Cardiac muscle cell (in vitro differentiated cells and primary cell): ENCODE data around the gene GPR22. TPM values are rescaled to one million over a fixed set of nuclear protein-coding genes. Genes with fewer than 3 reads are reported as not detected.

Experiments used
- DNase-seq, 2 donors: peaks; one replicate each; pipeline versions ENCODE4 v3.0.0 to v3.0.0-alpha.2; 2010 to 2017; ENCODE audit warnings: low read depth in 1 of 2, low spot score in 1 of 2
- H3K27ac ChIP-seq: fragments of 200-600 bp; sonication (generic); 2 replicates; pipeline ENCODE4 v1.5.1; 2016
- H3K27me3 ChIP-seq: fragments of 200-600 bp; sonication (generic); 2 replicates; pipeline ENCODE4 v1.6.0; 2016; ENCODE audit warnings: control low read depth
- H3K36me3 ChIP-seq: fragments of 200-600 bp; sonication (generic); 2 replicates; pipeline ENCODE4 v1.5.1; 2016; ENCODE audit warnings: control low read depth
- H3K4me1 ChIP-seq: fragments of 200-600 bp; sonication (generic); 2 replicates; pipeline ENCODE4 v1.8.1; 2017; ENCODE audit warnings: low read depth, mild to moderate bottlenecking, mixed run types
- H3K4me3 ChIP-seq: fragments of 200-600 bp; sonication (generic); 2 replicates; pipeline ENCODE4 v1.5.1; 2016; ENCODE audit warnings: mild to moderate bottlenecking
- H3K9me3 ChIP-seq: fragments of 200-600 bp; sonication (generic); 2 replicates; pipeline ENCODE4 v1.5.1; 2017; ENCODE audit warnings: low read depth, mild to moderate bottlenecking, control low read depth
- polyA plus RNA-seq: library from polyadenylated mRNA; unstranded; fragments of >200 nt; fragmentation: Nextera tagmentation; extraction: Ambion mirVana; gene quantifications from 2 replicates; pipeline ENCODE4 v1.2.1, GENCODE V29; 2016
- total RNA-seq: library from RNA; depleted of rRNA; stranded (reverse); fragments of >200 nt; gene quantifications from 2 replicates; pipeline ENCODE4 v1.2.3, GENCODE V29; 2016
- TF ChIP-seq, protein P1 (sequence below): IDR thresholded peaks from 2 replicates; pipeline ENCODE4 v1.5.1; 2012; ENCODE audit warnings: low read depth, mild to moderate bottlenecking, low read length

Gene GPR22, protein sequence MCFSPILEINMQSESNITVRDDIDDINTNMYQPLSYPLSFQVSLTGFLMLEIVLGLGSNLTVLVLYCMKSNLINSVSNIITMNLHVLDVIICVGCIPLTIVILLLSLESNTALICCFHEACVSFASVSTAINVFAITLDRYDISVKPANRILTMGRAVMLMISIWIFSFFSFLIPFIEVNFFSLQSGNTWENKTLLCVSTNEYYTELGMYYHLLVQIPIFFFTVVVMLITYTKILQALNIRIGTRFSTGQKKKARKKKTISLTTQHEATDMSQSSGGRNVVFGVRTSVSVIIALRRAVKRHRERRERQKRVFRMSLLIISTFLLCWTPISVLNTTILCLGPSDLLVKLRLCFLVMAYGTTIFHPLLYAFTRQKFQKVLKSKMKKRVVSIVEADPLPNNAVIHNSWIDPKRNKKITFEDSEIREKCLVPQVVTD
- total RNA-seq (0.81 and 1.0 TPM in 2 replicates), polyA plus RNA-seq (0.84 and 1.7 TPM in 2 replicates)

DNA sequence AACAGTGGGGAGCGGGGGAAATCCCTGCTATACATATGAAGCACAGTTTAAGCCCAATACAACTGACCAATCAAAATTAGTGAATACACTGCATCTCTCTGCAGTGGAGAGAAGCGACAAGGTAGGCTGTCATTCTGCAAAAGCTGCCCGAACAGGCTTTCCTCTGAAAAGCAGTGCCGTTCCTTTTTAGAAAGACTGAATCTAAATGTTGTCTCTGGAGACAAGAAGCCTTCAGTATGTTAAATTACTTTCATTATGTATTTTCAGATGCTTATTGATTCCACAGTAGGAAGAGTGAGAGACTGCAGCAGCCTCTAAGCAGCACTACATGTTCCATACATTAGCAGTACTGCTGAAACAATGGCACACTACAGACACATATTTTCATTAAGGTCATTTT lies at the start of gene GPR22:
GPR22 (plus strand) TSS at position 129 of the 400 bp plus-strand sequence. CDS start 4,004 bp downstream, outside the sequence.
- Histone ChIP-seq H3K4me1 (peaks cover 4% of the 10 kb centered on the region), H3K9me3 (no peaks in the 10 kb centered on the region), H3K27ac (no peak within 1 kb of the TSS), H3K4me3 (no peak within 1 kb of the TSS), H3K36me3 (no peaks in the 10 kb centered on the region), H3K27me3 (no peaks in the 10 kb centered on the region)
- no peak for DNase-seq
- TF ChIP-seq, protein P1, sequence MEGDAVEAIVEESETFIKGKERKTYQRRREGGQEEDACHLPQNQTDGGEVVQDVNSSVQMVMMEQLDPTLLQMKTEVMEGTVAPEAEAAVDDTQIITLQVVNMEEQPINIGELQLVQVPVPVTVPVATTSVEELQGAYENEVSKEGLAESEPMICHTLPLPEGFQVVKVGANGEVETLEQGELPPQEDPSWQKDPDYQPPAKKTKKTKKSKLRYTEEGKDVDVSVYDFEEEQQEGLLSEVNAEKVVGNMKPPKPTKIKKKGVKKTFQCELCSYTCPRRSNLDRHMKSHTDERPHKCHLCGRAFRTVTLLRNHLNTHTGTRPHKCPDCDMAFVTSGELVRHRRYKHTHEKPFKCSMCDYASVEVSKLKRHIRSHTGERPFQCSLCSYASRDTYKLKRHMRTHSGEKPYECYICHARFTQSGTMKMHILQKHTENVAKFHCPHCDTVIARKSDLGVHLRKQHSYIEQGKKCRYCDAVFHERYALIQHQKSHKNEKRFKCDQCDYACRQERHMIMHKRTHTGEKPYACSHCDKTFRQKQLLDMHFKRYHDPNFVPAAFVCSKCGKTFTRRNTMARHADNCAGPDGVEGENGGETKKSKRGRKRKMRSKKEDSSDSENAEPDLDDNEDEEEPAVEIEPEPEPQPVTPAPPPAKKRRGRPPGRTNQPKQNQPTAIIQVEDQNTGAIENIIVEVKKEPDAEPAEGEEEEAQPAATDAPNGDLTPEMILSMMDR: no peak

DNA sequence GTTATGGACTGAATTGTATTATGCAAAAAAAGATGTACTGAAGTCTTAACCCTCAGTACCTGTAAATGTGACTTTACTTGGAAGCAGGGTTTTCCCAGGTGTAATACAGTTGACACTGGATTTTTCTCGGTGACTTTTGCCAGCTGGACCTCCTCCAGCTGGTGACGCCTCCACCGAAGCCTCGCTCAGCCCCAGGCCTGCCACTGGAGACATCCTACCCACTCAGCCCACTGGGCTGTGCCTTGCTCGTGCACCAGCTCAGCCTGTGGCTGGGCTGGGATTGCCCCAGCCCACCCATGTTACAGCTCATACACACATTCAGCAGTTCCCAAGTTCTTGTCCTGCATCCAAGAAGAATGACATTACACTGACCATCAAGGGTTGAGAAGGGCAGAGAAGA lies 42.4 kb upstream of the GPR22 start:
- DNase-seq: no peak
- Histone ChIP-seq H3K4me3 (no peak overlapping the region), H3K27ac (no peak overlapping the region), H3K9me3 (no peaks in the 10 kb centered on the region), H3K27me3 (no peaks in the 10 kb centered on the region), H3K4me1 (no peaks in the 10 kb centered on the region), H3K36me3 (no peaks in the 10 kb centered on the region)
- TF ChIP-seq, protein P1: no peak

DNA sequence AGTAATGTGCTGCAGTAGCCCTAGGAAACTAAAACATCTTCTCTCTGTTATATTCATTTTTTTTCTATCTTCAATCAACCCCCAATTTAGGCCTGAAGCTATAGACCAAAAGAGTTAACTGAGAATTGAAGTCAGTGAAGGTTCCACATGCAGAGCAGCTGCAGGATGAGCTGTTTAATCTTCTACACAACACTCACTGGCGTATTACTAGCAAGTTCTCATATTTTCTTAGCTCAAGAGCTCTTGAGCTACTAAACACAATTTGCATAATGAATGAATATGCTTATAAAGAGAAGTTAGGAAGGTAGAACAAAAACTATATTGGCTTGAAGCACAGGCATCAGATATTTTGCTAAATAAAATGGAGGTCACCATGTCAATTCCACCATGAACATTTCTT lies 41.2 kb upstream of the GPR22 start:
- TF ChIP-seq, protein P1: no peak
- H3K4me3 ChIP-seq: no peak overlapping the region
- DNase-seq: no peak
- no peaks in the 10 kb centered on the region for H3K27me3 ChIP-seq
- no peak overlapping the region for H3K27ac ChIP-seq
- H3K36me3 ChIP-seq: no peaks in the 10 kb centered on the region
- H3K9me3 ChIP-seq: no peaks in the 10 kb centered on the region
- H3K4me1 ChIP-seq: no peaks in the 10 kb centered on the region

DNA sequence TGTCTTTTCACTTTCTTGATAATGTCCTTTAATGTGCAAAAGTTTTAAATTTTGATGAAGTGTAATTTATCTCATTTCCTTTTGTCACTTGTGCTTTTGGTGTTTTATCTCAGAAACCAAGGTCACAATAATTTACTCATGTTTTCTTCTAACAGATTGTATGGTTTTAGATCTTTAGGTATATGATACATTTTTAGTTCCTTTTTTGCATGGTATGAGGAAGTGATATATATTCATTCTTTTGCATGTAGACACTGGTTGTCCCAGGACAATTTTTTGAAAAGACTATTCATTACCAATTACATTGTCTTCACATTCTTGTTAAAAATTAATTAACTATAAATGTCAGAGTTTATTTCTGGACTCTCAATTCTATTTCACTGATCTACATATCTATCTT lies 39.8 kb upstream of the GPR22 start:
- H3K4me1 ChIP-seq: no peaks in the 10 kb centered on the region
- no peak for DNase-seq

DNA sequence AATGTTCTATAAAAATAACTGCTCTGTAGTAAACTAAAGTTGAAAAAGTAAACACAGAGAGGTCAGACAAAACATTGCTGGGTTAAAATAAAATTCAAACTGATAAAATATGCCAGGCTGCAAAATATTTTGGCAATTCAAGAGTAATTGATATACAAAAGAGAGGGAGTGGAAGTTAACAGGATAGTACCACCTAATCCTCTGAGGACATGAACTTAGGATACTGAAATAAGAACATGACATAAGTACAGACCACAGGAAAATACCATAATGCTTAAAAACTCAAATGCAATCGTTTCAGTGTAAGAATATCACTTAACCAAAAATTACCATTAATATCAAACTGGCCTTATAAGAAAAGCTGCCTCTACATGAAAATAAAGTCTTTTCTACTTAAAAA lies 37.6 kb upstream of the GPR22 start:
- H3K27ac ChIP-seq: no peak overlapping the region
- H3K4me3 ChIP-seq: no peak overlapping the region
- TF ChIP-seq, protein P1: no peak
- no peak for DNase-seq
- no peaks in the 10 kb centered on the region for H3K27me3 ChIP-seq
- H3K9me3 ChIP-seq: no peaks in the 10 kb centered on the region
- H3K36me3 ChIP-seq: no peaks in the 10 kb centered on the region
- no peaks in the 10 kb centered on the region for H3K4me1 ChIP-seq

More for the DNA sequence above, 39.8 kb upstream of the GPR22 start:
- Histone ChIP-seq H3K27ac (no peak overlapping the region), H3K27me3 (no peaks in the 10 kb centered on the region), H3K36me3 (no peaks in the 10 kb centered on the region), H3K9me3 (no peaks in the 10 kb centered on the region), H3K4me3 (no peak overlapping the region)
- TF ChIP-seq, protein P1: no peak
